ENCODE results near the gene CFAP77. TPM values are rescaled to one million over a fixed set of nuclear protein-coding genes. Genes with fewer than 3 reads are reported as not detected.

The CFAP77 gene
- total RNA-seq, 1 donor from 2014 or later, result not detected

- Histone ChIP-seq H3K27ac (ENCODE audit: low read depth, low read length) (no peak overlapping the region), H3K36me3 (ENCODE audit: control insufficient read depth in 3 of 3, insufficient read depth in 3 of 3, low read length in 3 of 3) (no peaks in the 10 kb centered on the region), H3K9ac (ENCODE audit: low read depth in 1 of 3, low read length in 3 of 3) (no peak overlapping the region), H3K9me3 (ENCODE audit: control insufficient read depth in 3 of 3, low read length in 3 of 3) (no peaks in the 10 kb centered on the region), H3K4me3 (ENCODE audit: low read length in 3 of 3) (no peak overlapping the region), H3K27me3 (ENCODE audit: control insufficient read depth in 3 of 3, insufficient read depth in 3 of 3, low read length in 3 of 3) (peaks cover 15 to 16% (median 16%) of the 10 kb centered on the region in 3 donors), H3K4me1 (ENCODE audit: control insufficient read depth in 3 of 3, insufficient read depth in 3 of 3, low read length in 3 of 3) (no peaks in the 10 kb centered on the region)
These were observed 127.3 kb downstream of the CFAP77 start for GRCh38 chr9:132537352-132537751.

- Histone ChIP-seq H3K36me3 (ENCODE audit: control insufficient read depth in 3 of 3, insufficient read depth in 3 of 3, low read length in 3 of 3) (no peaks in the 10 kb centered on the region), H3K27ac (ENCODE audit: low read depth, low read length) (no peak overlapping the region), H3K9ac (ENCODE audit: low read depth in 1 of 3, low read length in 3 of 3) (no peak overlapping the region), H3K27me3 (ENCODE audit: control insufficient read depth in 3 of 3, insufficient read depth in 3 of 3, low read length in 3 of 3) (peaks cover 12 to 16% (median 14%) of the 10 kb centered on the region in 3 donors), H3K4me1 (ENCODE audit: control insufficient read depth in 3 of 3, insufficient read depth in 3 of 3, low read length in 3 of 3) (no peaks in the 10 kb centered on the region), H3K9me3 (ENCODE audit: control insufficient read depth in 3 of 3, low read length in 3 of 3) (no peaks in the 10 kb centered on the region), H3K4me3 (ENCODE audit: low read length in 3 of 3) (no peak overlapping the region)
These were observed 128.1 kb downstream of the CFAP77 start for GRCh38 chr9:132538071-132538470.

GRCh38 chr9:132539096-132539495 is 129.1 kb downstream of the CFAP77 start:
- H3K27me3 ChIP-seq (ENCODE audit: control insufficient read depth in 3 of 3, insufficient read depth in 3 of 3, low read length in 3 of 3), result peaks cover 19 to 24% (median 20%) of the 10 kb centered on the region in 3 donors
- no peaks in the 10 kb centered on the region for H3K4me1 ChIP-seq (ENCODE audit: control insufficient read depth in 3 of 3, insufficient read depth in 3 of 3, low read length in 3 of 3)
- no peak overlapping the region for H3K4me3 ChIP-seq (ENCODE audit: low read length in 3 of 3)
- H3K9ac ChIP-seq (ENCODE audit: low read depth in 1 of 3, low read length in 3 of 3), result no peak overlapping the region
- H3K9me3 ChIP-seq (ENCODE audit: control insufficient read depth in 3 of 3, low read length in 3 of 3), result no peaks in the 10 kb centered on the region
- no peak overlapping the region for H3K27ac ChIP-seq (ENCODE audit: low read depth, low read length)
- H3K36me3 ChIP-seq (ENCODE audit: control insufficient read depth in 3 of 3, insufficient read depth in 3 of 3, low read length in 3 of 3), result no peaks in the 10 kb centered on the region

GRCh38 chr9:132541051-132541450 is 131.0 kb downstream of the CFAP77 start:
- no peak overlapping the region for H3K27ac ChIP-seq (ENCODE audit: low read depth, low read length)
- H3K36me3 ChIP-seq (ENCODE audit: control insufficient read depth in 3 of 3, insufficient read depth in 3 of 3, low read length in 3 of 3), result no peaks in the 10 kb centered on the region
- no peak overlapping the region for H3K9ac ChIP-seq (ENCODE audit: low read depth in 1 of 3, low read length in 3 of 3)
- peaks cover 33 to 44% (median 37%) of the 10 kb centered on the region in 3 donors for H3K27me3 ChIP-seq (ENCODE audit: control insufficient read depth in 3 of 3, insufficient read depth in 3 of 3, low read length in 3 of 3)
- H3K4me1 ChIP-seq (ENCODE audit: control insufficient read depth in 3 of 3, insufficient read depth in 3 of 3, low read length in 3 of 3), result no peaks in the 10 kb centered on the region
- H3K4me3 ChIP-seq (ENCODE audit: low read length in 3 of 3), result no peak overlapping the region
- no peaks in the 10 kb centered on the region for H3K9me3 ChIP-seq (ENCODE audit: control insufficient read depth in 3 of 3, low read length in 3 of 3)

GRCh38 chr9:132541870-132542830 is 132.1 kb downstream of the CFAP77 start:
- Histone ChIP-seq H3K9ac (ENCODE audit: low read depth in 1 of 3, low read length in 3 of 3) (no peak overlapping the region), H3K4me3 (ENCODE audit: low read length in 3 of 3) (no peak overlapping the region), H3K4me1 (ENCODE audit: control insufficient read depth in 3 of 3, insufficient read depth in 3 of 3, low read length in 3 of 3) (peaks cover 0 to 5% (median 0%) of the 10 kb centered on the region in 3 donors), H3K36me3 (ENCODE audit: control insufficient read depth in 3 of 3, insufficient read depth in 3 of 3, low read length in 3 of 3) (no peaks in the 10 kb centered on the region), H3K27me3 (ENCODE audit: control insufficient read depth in 3 of 3, insufficient read depth in 3 of 3, low read length in 3 of 3) (peaks cover 33 to 55% (median 45%) of the 10 kb centered on the region in 3 donors), H3K27ac (ENCODE audit: low read depth, low read length) (no peak overlapping the region), H3K9me3 (ENCODE audit: control insufficient read depth in 3 of 3, low read length in 3 of 3) (no peaks in the 10 kb centered on the region)

GRCh38 chr9:132543251-132543650 is 133.2 kb downstream of the CFAP77 start:
- H3K36me3 ChIP-seq (ENCODE audit: control insufficient read depth in 3 of 3, insufficient read depth in 3 of 3, low read length in 3 of 3), result no peaks in the 10 kb centered on the region
- H3K4me1 ChIP-seq (ENCODE audit: control insufficient read depth in 3 of 3, insufficient read depth in 3 of 3, low read length in 3 of 3), result peaks cover 0 to 5% (median 0%) of the 10 kb centered on the region in 3 donors
- no peak overlapping the region for H3K4me3 ChIP-seq (ENCODE audit: low read length in 3 of 3)
- H3K9ac ChIP-seq (ENCODE audit: low read depth in 1 of 3, low read length in 3 of 3), result no peak overlapping the region
- peaks cover 35 to 55% (median 53%) of the 10 kb centered on the region in 3 donors for H3K27me3 ChIP-seq (ENCODE audit: control insufficient read depth in 3 of 3, insufficient read depth in 3 of 3, low read length in 3 of 3)
- no peaks in the 10 kb centered on the region for H3K9me3 ChIP-seq (ENCODE audit: control insufficient read depth in 3 of 3, low read length in 3 of 3)
- no peak overlapping the region for H3K27ac ChIP-seq (ENCODE audit: low read depth, low read length)

GRCh38 chr9:132543960-132544359 is 133.9 kb downstream of the CFAP77 start:
- Histone ChIP-seq H3K36me3 (ENCODE audit: control insufficient read depth in 3 of 3, insufficient read depth in 3 of 3, low read length in 3 of 3) (no peaks in the 10 kb centered on the region), H3K27me3 (ENCODE audit: control insufficient read depth in 3 of 3, insufficient read depth in 3 of 3, low read length in 3 of 3) (peaks cover 35 to 55% (median 53%) of the 10 kb centered on the region in 3 donors), H3K4me3 (ENCODE audit: low read length in 3 of 3) (no peak overlapping the region), H3K9me3 (ENCODE audit: control insufficient read depth in 3 of 3, low read length in 3 of 3) (no peaks in the 10 kb centered on the region), H3K4me1 (ENCODE audit: control insufficient read depth in 3 of 3, insufficient read depth in 3 of 3, low read length in 3 of 3) (peaks cover 0 to 5% (median 0%) of the 10 kb centered on the region in 3 donors), H3K9ac (ENCODE audit: low read depth in 1 of 3, low read length in 3 of 3) (no peak overlapping the region), H3K27ac (ENCODE audit: low read depth, low read length) (no peak overlapping the region)

GRCh38 chr9:132545578-132545977 is 135.6 kb downstream of the CFAP77 start:
- Histone ChIP-seq H3K27ac (ENCODE audit: low read depth, low read length) (no peak overlapping the region), H3K4me3 (ENCODE audit: low read length in 3 of 3) (no peak overlapping the region), H3K27me3 (ENCODE audit: control insufficient read depth in 3 of 3, insufficient read depth in 3 of 3, low read length in 3 of 3) (peaks cover 35 to 62% (median 56%) of the 10 kb centered on the region in 3 donors), H3K9ac (ENCODE audit: low read depth in 1 of 3, low read length in 3 of 3) (no peak overlapping the region), H3K36me3 (ENCODE audit: control insufficient read depth in 3 of 3, insufficient read depth in 3 of 3, low read length in 3 of 3) (no peaks in the 10 kb centered on the region), H3K9me3 (ENCODE audit: control insufficient read depth in 3 of 3, low read length in 3 of 3) (no peaks in the 10 kb centered on the region), H3K4me1 (ENCODE audit: control insufficient read depth in 3 of 3, insufficient read depth in 3 of 3, low read length in 3 of 3) (peaks cover 0 to 5% (median 0%) of the 10 kb centered on the region in 3 donors)

GRCh38 chr9:132546148-132547051 is 136.4 kb downstream of the CFAP77 start:
- Histone ChIP-seq H3K4me1 (ENCODE audit: control insufficient read depth in 3 of 3, insufficient read depth in 3 of 3, low read length in 3 of 3) (peaks cover 0 to 5% (median 0%) of the 10 kb centered on the region in 3 donors), H3K9me3 (ENCODE audit: control insufficient read depth in 3 of 3, low read length in 3 of 3) (no peaks in the 10 kb centered on the region), H3K36me3 (ENCODE audit: control insufficient read depth in 3 of 3, insufficient read depth in 3 of 3, low read length in 3 of 3) (no peaks in the 10 kb centered on the region), H3K4me3 (ENCODE audit: low read length in 3 of 3) (no peak overlapping the region), H3K9ac (ENCODE audit: low read depth in 1 of 3, low read length in 3 of 3) (no peak overlapping the region), H3K27me3 (ENCODE audit: control insufficient read depth in 3 of 3, insufficient read depth in 3 of 3, low read length in 3 of 3) (peaks cover 35 to 68% (median 58%) of the 10 kb centered on the region in 3 donors), H3K27ac (ENCODE audit: low read depth, low read length) (no peak overlapping the region)

All from skeletal muscle tissue (tissue), 4 donors.